ENCODE measurements around the gene ADAM22. TPM values are rescaled to one million over a fixed set of nuclear protein-coding genes. Genes with fewer than 3 reads are reported as not detected.

The ADAM22 gene
- total RNA-seq, 2 experiments from 2014 or later, result 1.2 to 1.9 TPM

GRCh38 chr7:88062238-88062637, 128.2 kb downstream of the ADAM22 start:
- no peaks in the 10 kb centered on the region for H3K9me3 Mint-ChIP-seq
- no peak overlapping the region for H3K27ac Mint-ChIP-seq
- no peaks in the 10 kb centered on the region for H3K36me3 Mint-ChIP-seq (ENCODE audit: low read depth)
- DNase-seq, result no peak
- CTCF ChIA-PET, result interaction anchor here (1.0 kb wide), 1 partner anchor 34 kb away, joined by 3 read pairs; no protein-coding TSS in a partner anchor
- H3K4me3 Mint-ChIP-seq, result no peak overlapping the region
- H3K27me3 Mint-ChIP-seq (ENCODE audit: low read depth), result no peaks in the 10 kb centered on the region
- H3K4me1 Mint-ChIP-seq (ENCODE audit: low read depth), result peaks cover 5% of the 10 kb centered on the region
- intact Hi-C loops (cut with micrococcal nuclease), result no loop called here

- Mint-ChIP-seq H3K9me3 (peaks cover 3% of the 10 kb centered on the region), H3K36me3 (ENCODE audit: low read depth) (no peaks in the 10 kb centered on the region), H3K4me1 (ENCODE audit: low read depth) (no peaks in the 10 kb centered on the region), H3K27me3 (ENCODE audit: low read depth) (no peaks in the 10 kb centered on the region), H3K4me3 (no peak overlapping the region), H3K27ac (no peak overlapping the region)
- intact Hi-C loops (cut with micrococcal nuclease), result no loop called here
- DNase-seq, result no peak
- CTCF ChIA-PET, result no interaction called here
Observed at GRCh38 chr7:88069093-88069492, 135.0 kb downstream of the ADAM22 start.

- peaks cover 6% of the 10 kb centered on the region for H3K36me3 Mint-ChIP-seq (ENCODE audit: low read depth)
- intact Hi-C loops (cut with micrococcal nuclease), result no loop called here
- CTCF ChIA-PET, result no interaction called here
- H3K27me3 Mint-ChIP-seq (ENCODE audit: low read depth), result no peaks in the 10 kb centered on the region
- no peaks in the 10 kb centered on the region for H3K4me1 Mint-ChIP-seq (ENCODE audit: low read depth)
- H3K9me3 Mint-ChIP-seq, result peaks cover 3% of the 10 kb centered on the region
- no peak overlapping the region for H3K27ac Mint-ChIP-seq
- H3K4me3 Mint-ChIP-seq, result no peak overlapping the region
- no peak for DNase-seq
Observed at GRCh38 chr7:88071994-88072714, 138.1 kb downstream of the ADAM22 start.

GRCh38 chr7:88072715-88073055, 138.6 kb downstream of the ADAM22 start:
- H3K36me3 Mint-ChIP-seq (ENCODE audit: low read depth), result peaks cover 6% of the 10 kb centered on the region
- H3K9me3 Mint-ChIP-seq, result peaks cover 3% of the 10 kb centered on the region
- intact Hi-C loops (cut with micrococcal nuclease), result no loop called here
- CTCF ChIA-PET, result no interaction called here
- H3K4me1 Mint-ChIP-seq (ENCODE audit: low read depth), result no peaks in the 10 kb centered on the region
- no peak for DNase-seq
- no peaks in the 10 kb centered on the region for H3K27me3 Mint-ChIP-seq (ENCODE audit: low read depth)
- no peak overlapping the region for H3K4me3 Mint-ChIP-seq
- no peak overlapping the region for H3K27ac Mint-ChIP-seq

- DNase-seq, result no peak
- Mint-ChIP-seq H3K27ac (no peak overlapping the region), H3K27me3 (ENCODE audit: low read depth) (no peaks in the 10 kb centered on the region), H3K9me3 (peaks cover 3% of the 10 kb centered on the region), H3K36me3 (ENCODE audit: low read depth) (peaks cover 7% of the 10 kb centered on the region), H3K4me1 (ENCODE audit: low read depth) (no peaks in the 10 kb centered on the region), H3K4me3 (no peak overlapping the region)
- intact Hi-C loops (cut with micrococcal nuclease), result no loop called here
- CTCF ChIA-PET, result no interaction called here
Observed at GRCh38 chr7:88073626-88074025, 139.6 kb downstream of the ADAM22 start.

- H3K36me3 Mint-ChIP-seq (ENCODE audit: low read depth), result peaks cover 12% of the 10 kb centered on the region
- H3K4me3 Mint-ChIP-seq, result no peak overlapping the region
- CTCF ChIA-PET, result no interaction called here
Observed at GRCh38 chr7:88075216-88075615, 141.2 kb downstream of the ADAM22 start.

GRCh38 chr7:88083883-88084282, 149.8 kb downstream of the ADAM22 start:
- CTCF ChIA-PET, result no interaction called here
- no peak for DNase-seq

More at GRCh38 chr7:88075216-88075615, 141.2 kb downstream of the ADAM22 start:
- H3K9me3 Mint-ChIP-seq, result peaks cover 2% of the 10 kb centered on the region
- no peak for DNase-seq
- intact Hi-C loops (cut with micrococcal nuclease), result no loop called here
- H3K27ac Mint-ChIP-seq, result no peak overlapping the region
- no peaks in the 10 kb centered on the region for H3K4me1 Mint-ChIP-seq (ENCODE audit: low read depth)
- H3K27me3 Mint-ChIP-seq (ENCODE audit: low read depth), result no peaks in the 10 kb centered on the region

GRCh38 chr7:88089561-88089960, 155.5 kb downstream of the ADAM22 start:
- CTCF ChIA-PET, result interaction anchor here (0.6 to 1.6 kb wide), 2 partner anchors 22 to 574 kb away, joined by 3 to 8 read pairs; no protein-coding TSS in a partner anchor
- peaks cover 8% of the 10 kb centered on the region for H3K4me1 Mint-ChIP-seq (ENCODE audit: low read depth)
- H3K27me3 Mint-ChIP-seq (ENCODE audit: low read depth), result no peaks in the 10 kb centered on the region
- H3K4me3 Mint-ChIP-seq, result no peak overlapping the region
- no peaks in the 10 kb centered on the region for H3K9me3 Mint-ChIP-seq
- no peaks in the 10 kb centered on the region for H3K36me3 Mint-ChIP-seq (ENCODE audit: low read depth)
- H3K27ac Mint-ChIP-seq, result no peak overlapping the region
- DNase-seq, result no peak
- intact Hi-C loops (cut with micrococcal nuclease), result no loop called here

More at GRCh38 chr7:88083883-88084282, 149.8 kb downstream of the ADAM22 start:
- Mint-ChIP-seq H3K4me3 (no peak overlapping the region), H3K27me3 (ENCODE audit: low read depth) (no peaks in the 10 kb centered on the region), H3K4me1 (ENCODE audit: low read depth) (no peaks in the 10 kb centered on the region), H3K27ac (no peak overlapping the region), H3K9me3 (peaks cover 2% of the 10 kb centered on the region), H3K36me3 (ENCODE audit: low read depth) (peaks cover 4% of the 10 kb centered on the region)
- intact Hi-C loops (cut with micrococcal nuclease), result no loop called here

GRCh38 chr7:88090240-88090639, 156.2 kb downstream of the ADAM22 start:
- H3K36me3 Mint-ChIP-seq (ENCODE audit: low read depth), result no peaks in the 10 kb centered on the region
- intact Hi-C loops (cut with micrococcal nuclease), result no loop called here
- DNase-seq, result no peak
- CTCF ChIA-PET, result interaction anchor here (1.6 kb wide), 1 partner anchor 21 kb away, joined by 3 read pairs; no protein-coding TSS in a partner anchor
- H3K4me3 Mint-ChIP-seq, result no peak overlapping the region
- H3K9me3 Mint-ChIP-seq, result no peaks in the 10 kb centered on the region
- no peaks in the 10 kb centered on the region for H3K27me3 Mint-ChIP-seq (ENCODE audit: low read depth)
- no peak overlapping the region for H3K27ac Mint-ChIP-seq
- H3K4me1 Mint-ChIP-seq (ENCODE audit: low read depth), result peaks cover 8% of the 10 kb centered on the region

GRCh38 chr7:88090671-88091070, 156.6 kb downstream of the ADAM22 start:
- Mint-ChIP-seq H3K9me3 (no peaks in the 10 kb centered on the region), H3K27ac (no peak overlapping the region), H3K27me3 (ENCODE audit: low read depth) (no peaks in the 10 kb centered on the region), H3K36me3 (ENCODE audit: low read depth) (no peaks in the 10 kb centered on the region), H3K4me3 (no peak overlapping the region), H3K4me1 (ENCODE audit: low read depth) (peaks cover 8% of the 10 kb centered on the region)
- no peak for DNase-seq
- CTCF ChIA-PET, result interaction anchor here (1.6 kb wide), 1 partner anchor 21 kb away, joined by 3 read pairs; no protein-coding TSS in a partner anchor
- intact Hi-C loops (cut with micrococcal nuclease), result no loop called here

- CTCF ChIA-PET, result interaction anchor here (0.9 kb wide), 1 partner anchor 65 kb away, joined by 4 read pairs; no protein-coding TSS in a partner anchor
- peaks cover 8% of the 10 kb centered on the region for H3K4me1 Mint-ChIP-seq (ENCODE audit: low read depth)
- no peak overlapping the region for H3K4me3 Mint-ChIP-seq
- H3K27ac Mint-ChIP-seq, result no peak overlapping the region
- H3K27me3 Mint-ChIP-seq (ENCODE audit: low read depth), result no peaks in the 10 kb centered on the region
- H3K36me3 Mint-ChIP-seq (ENCODE audit: low read depth), result no peaks in the 10 kb centered on the region
- intact Hi-C loops (cut with micrococcal nuclease), result no loop called here
- H3K9me3 Mint-ChIP-seq, result no peaks in the 10 kb centered on the region
- DNase-seq, result no peak
Observed at GRCh38 chr7:88091988-88092675, 158.1 kb downstream of the ADAM22 start.

- no peaks in the 10 kb centered on the region for H3K9me3 Mint-ChIP-seq
- no peaks in the 10 kb centered on the region for H3K27me3 Mint-ChIP-seq (ENCODE audit: low read depth)
- CTCF ChIA-PET, result interaction anchor here (0.7 to 0.9 kb wide), 2 partner anchors 65 to 149 kb away, joined by 3 to 4 read pairs; no protein-coding TSS in a partner anchor
- DNase-seq, result no peak
- H3K36me3 Mint-ChIP-seq (ENCODE audit: low read depth), result no peaks in the 10 kb centered on the region
- H3K27ac Mint-ChIP-seq, result no peak overlapping the region
- H3K4me3 Mint-ChIP-seq, result no peak overlapping the region
- intact Hi-C loops (cut with micrococcal nuclease), result no loop called here
- peaks cover 8% of the 10 kb centered on the region for H3K4me1 Mint-ChIP-seq (ENCODE audit: low read depth)
Observed at GRCh38 chr7:88092676-88092999, 158.6 kb downstream of the ADAM22 start.

GRCh38 chr7:88101769-88102168, 167.7 kb downstream of the ADAM22 start:
- CTCF ChIA-PET, result interaction anchor here (1.7 kb wide), 1 partner anchor 10 kb away, joined by 7 read pairs; no protein-coding TSS in a partner anchor
- intact Hi-C loops (cut with micrococcal nuclease), result no loop called here
- Mint-ChIP-seq H3K4me3 (no peak overlapping the region), H3K27ac (no peak overlapping the region), H3K36me3 (ENCODE audit: low read depth) (no peaks in the 10 kb centered on the region), H3K27me3 (ENCODE audit: low read depth) (no peaks in the 10 kb centered on the region), H3K9me3 (no peaks in the 10 kb centered on the region), H3K4me1 (ENCODE audit: low read depth) (peaks cover 6% of the 10 kb centered on the region)
- DNase-seq, result no peak

All from activated naive CD4-positive, alpha-beta T cell treated with anti-CD3 and anti-CD28 coated beads for 36 hours (primary cell).